ENCODE results near the gene KCTD18. TPM values are rescaled to one million over a fixed set of nuclear protein-coding genes. Genes with fewer than 3 reads are reported as not detected.

Gene KCTD18
- total and polyA plus RNA-seq, 2 of the 8 experiments (the other 6 are each of a cell fraction or from before 2014, with no cell fraction given), result 1.6 to 3.1 TPM

DNA sequence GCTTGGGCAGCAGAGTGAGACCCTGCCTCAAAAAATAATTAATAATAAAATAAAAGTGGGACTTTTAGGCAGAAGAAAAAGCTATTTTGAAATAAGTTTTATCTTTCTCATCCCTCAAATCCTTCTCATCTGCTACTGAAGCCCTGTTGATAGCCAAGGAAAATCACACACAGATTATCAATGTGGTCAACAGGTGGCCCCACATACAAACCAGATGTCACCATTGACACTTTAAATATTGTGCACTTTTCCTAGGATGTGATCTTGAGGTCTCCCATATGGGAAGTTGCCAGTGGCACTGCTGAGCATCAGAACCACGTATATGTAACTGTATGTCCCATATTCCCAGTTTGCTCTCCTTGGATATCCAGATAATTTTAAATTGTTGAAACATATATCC is 64.6 kb downstream of the KCTD18 start:
- H2BK20ac ChIP-seq (ENCODE audit: low read length), result no peak overlapping the region
- H4K91ac ChIP-seq (replicated peaks; ENCODE audit: insufficient read length, low read length), result no peak overlapping the region
- H4K8ac ChIP-seq (ENCODE audit: extremely low read depth, insufficient read depth, low read length), result no peak overlapping the region
- no peak overlapping the region for H3K4ac ChIP-seq (replicated peaks; ENCODE audit: insufficient read length, low read depth, low read length)
- no peak overlapping the region for H3K27ac ChIP-seq (ENCODE audit: low read depth, low read length)
- no peak overlapping the region for H3K14ac ChIP-seq (ENCODE audit: insufficient read length)
- H2BK15ac ChIP-seq (ENCODE audit: low read length), result no peak overlapping the region
- no peaks in the 10 kb centered on the region for H3K27me3 ChIP-seq (replicated peaks in 1 of 4; ENCODE audit: control insufficient read depth in 3 of 4, extremely low read depth in 1 of 4, insufficient read depth in 3 of 4, low read length in 3 of 4)
- H3K79me2 ChIP-seq (ENCODE audit: control insufficient read depth in 1 of 2, insufficient read depth in 2 of 2, low read length in 2 of 2), result no peaks in the 10 kb centered on the region
- H3K23me2 ChIP-seq (ENCODE audit: low read depth, low read length), result no peaks in the 10 kb centered on the region
- peaks cover 0 to 2% of the 10 kb centered on the region in 2 experiments for H4K20me1 ChIP-seq (replicated peaks in 1 of 2; ENCODE audit: control insufficient read depth in 1 of 2, insufficient read depth in 2 of 2, low read length in 2 of 2)
- no peak overlapping the region for H2AK5ac ChIP-seq (ENCODE audit: low read depth, low read length)
- no peaks in the 10 kb centered on the region for H3K79me1 ChIP-seq (ENCODE audit: low read depth, low read length)
- DNase-seq (ENCODE audit: low read depth in 1 of 2, low spot score in 2 of 2) (no peak), FAIRE-seq (no peak)
- no peak overlapping the region for H4K5ac ChIP-seq (ENCODE audit: insufficient read length, low read depth, low read length)
- POLR2A ChIA-PET (ENCODE audit: partially characterized antibody), result interaction anchor here (2.2 kb wide), 1 partner anchor 8 kb away, joined by 5 read pairs; no protein-coding TSS in a partner anchor
- 89% methylated on average over 1 of the region's 1 CpG; no CpG with 5 or more reads in 1 of the 2 experiments for WGBS, 2 experiments (ENCODE audit: extremely low coverage in 1 of 2, insufficient coverage in 1 of 2, insufficient read length in 1 of 2, insufficient replicate concordance in 2 of 2, low coverage in 1 of 2, low lambda C conversion rate in 2 of 2, missing lambda C conversion rate in 1 of 2)
- no peak overlapping the region for H3K9ac ChIP-seq (replicated peaks in 1 of 4; ENCODE audit: extremely low read depth in 1 of 4, low read depth in 3 of 4, low read length in 3 of 4)
- H3K36me3 ChIP-seq (ENCODE audit: control insufficient read depth in 2 of 4, insufficient read depth in 4 of 4, low read length in 3 of 4), result peaks cover 3 to 53% (median 39%) of the 10 kb centered on the region in 4 experiments; a peak in 7 of 8 replicates
- H3K4me2 ChIP-seq (ENCODE audit: insufficient read depth in 1 of 2, low read depth in 2 of 2, low read length in 2 of 2), result no peak overlapping the region
- no peaks in the 10 kb centered on the region for H3K4me1 ChIP-seq (replicated peaks in 1 of 4; ENCODE audit: control insufficient read depth in 3 of 4, insufficient read depth in 4 of 4, low read length in 3 of 4)
- no peaks in the 10 kb centered on the region for H3K9me3 ChIP-seq (ENCODE audit: insufficient read depth in 2 of 2, low read depth in 1 of 2, low read length in 1 of 2)
- CTCF ChIA-PET (ENCODE audit: partially characterized antibody), result interaction anchor here (1.4 to 1.9 kb wide), 3 partner anchors 9 to 460 kb away, joined by 4 to 9 read pairs (median 4); no protein-coding TSS in a partner anchor
- H2BK5ac ChIP-seq (ENCODE audit: low read depth, low read length), result no peak overlapping the region
- no peak overlapping the region for H3K23ac ChIP-seq (ENCODE audit: insufficient read length)
- H3K56ac ChIP-seq (replicated peaks; ENCODE audit: insufficient read length, low read depth, low read length), result no peak overlapping the region
- no peak overlapping the region for H2BK120ac ChIP-seq (replicated peaks; ENCODE audit: low read depth, low read length)
- no peak overlapping the region for H2BK12ac ChIP-seq (ENCODE audit: low read depth, low read length)
- H2AFZ ChIP-seq (ENCODE audit: low read length), result no peak overlapping the region
- H3K18ac ChIP-seq (ENCODE audit: extremely low read depth, low read length), result no peak overlapping the region
- no peak overlapping the region for H3K4me3 ChIP-seq (ENCODE audit: extremely low read depth in 1 of 4, insufficient read depth in 2 of 4, low read depth in 3 of 4, low read length in 4 of 4)
- TF ChIP-seq, protein P1, sequence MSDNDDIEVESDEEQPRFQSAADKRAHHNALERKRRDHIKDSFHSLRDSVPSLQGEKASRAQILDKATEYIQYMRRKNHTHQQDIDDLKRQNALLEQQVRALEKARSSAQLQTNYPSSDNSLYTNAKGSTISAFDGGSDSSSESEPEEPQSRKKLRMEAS (IDR thresholded peaks at IDR 0.05), result no peak
- no peak for TF ChIP-seq RFX5 (IDR thresholded peaks at IDR 0.05; ENCODE audit: borderline replicate concordance, low read depth, low read length)
- no peak for TF ChIP-seq SAP30 (IDR thresholded peaks at IDR 0.05; ENCODE audit: insufficient read depth, insufficient replicate concordance, low read length)
- no peak for TF ChIP-seq USF2 (IDR thresholded peaks at IDR 0.05; ENCODE audit: low read length)
- no peak for TF ChIP-seq SP2 (IDR thresholded peaks at IDR 0.05; ENCODE audit: low read length)
- TF ChIP-seq, protein P2, sequence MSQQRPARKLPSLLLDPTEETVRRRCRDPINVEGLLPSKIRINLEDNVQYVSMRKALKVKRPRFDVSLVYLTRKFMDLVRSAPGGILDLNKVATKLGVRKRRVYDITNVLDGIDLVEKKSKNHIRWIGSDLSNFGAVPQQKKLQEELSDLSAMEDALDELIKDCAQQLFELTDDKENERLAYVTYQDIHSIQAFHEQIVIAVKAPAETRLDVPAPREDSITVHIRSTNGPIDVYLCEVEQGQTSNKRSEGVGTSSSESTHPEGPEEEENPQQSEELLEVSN (IDR thresholded peaks at IDR 0.05), result no peak
- TF ChIP-seq PHF8 (conservative IDR thresholded peaks at IDR 0.05; ENCODE audit: low read depth, low read length), result no peak
- no peak for TF ChIP-seq NRF1 (IDR thresholded peaks at IDR 0.05; ENCODE audit: low read depth, low read length)
- TF ChIP-seq SP1 (IDR thresholded peaks at IDR 0.05; ENCODE audit: low read depth, low read length), result no peak
- TF ChIP-seq TEAD4 (IDR thresholded peaks at IDR 0.05; ENCODE audit: low read depth, low read length), result no peak
- no peak for TF ChIP-seq JUN (IDR thresholded peaks at IDR 0.05; ENCODE audit: low read depth, low read length)
- no peak for TF ChIP-seq CBX5 (IDR thresholded peaks at IDR 0.05; ENCODE audit: low read depth, low read length)
